HEK293 (cell line): ENCODE results near the gene HHAT.

Experiments
- ATF2 ChIP-seq: fragments of 450-650 bp; formaldehyde crosslinking; IDR thresholded peaks from 2 replicates; pipeline ENCODE4 v1.5.1; 2016; ENCODE audit warnings: missing biosample characterization, missing genetic modification characterization, low read depth
- FEZF1 ChIP-seq: fragments of 450-650 bp; formaldehyde crosslinking; IDR thresholded peaks from 2 replicates; pipeline ENCODE4 v1.5.1; 2016; ENCODE audit warnings: missing biosample characterization, missing genetic modification characterization
- HOXA7 ChIP-seq: sonication (generic); formaldehyde crosslinking; IDR thresholded peaks from 2 replicates; pipeline ENCODE4 v1.8.1; 2022; ENCODE audit warnings: missing genetic modification reagents, borderline replicate concordance
- KLF10 ChIP-seq: fragments of 450-650 bp; IDR thresholded peaks from 2 replicates; pipeline ENCODE4 v1.5.1; 2018; ENCODE audit warnings: missing biosample characterization, mild to moderate bottlenecking, missing genetic modification characterization
- KLF7 ChIP-seq: fragments of 450-650 bp; formaldehyde crosslinking; IDR thresholded peaks from 2 replicates; pipeline ENCODE4 v1.5.1; 2016; ENCODE audit warnings: missing biosample characterization, missing genetic modification characterization, borderline replicate concordance
- OSR2 ChIP-seq: fragments of 450-650 bp; formaldehyde crosslinking; IDR thresholded peaks from 2 replicates; pipeline ENCODE4 v1.5.1; 2016; ENCODE audit warnings: missing biosample characterization, missing genetic modification characterization
- PRDM6 ChIP-seq: fragments of 450-650 bp; formaldehyde crosslinking; IDR thresholded peaks from 2 replicates; pipeline ENCODE4 v1.5.1; 2017; ENCODE audit warnings: missing biosample characterization, missing genetic modification characterization
- RBAK ChIP-seq: fragments of 450-650 bp; formaldehyde crosslinking; IDR thresholded peaks from 2 replicates; pipeline ENCODE4 v1.5.1; 2016; ENCODE audit warnings: missing biosample characterization, missing genetic modification characterization
- SETDB1 ChIP-seq: IDR thresholded peaks from one replicate; pipeline ENCODE4 v1.6.1; 2017; ENCODE audit warnings: mild to moderate bottlenecking, low read length, moderate library complexity, mixed read lengths; ENCODE audit not compliant: insufficient read length
- SP2 ChIP-seq: fragments of 450-650 bp; formaldehyde crosslinking; IDR thresholded peaks from 2 replicates; pipeline ENCODE4 v1.5.1; 2016; ENCODE audit warnings: missing biosample characterization, missing genetic modification characterization
- YY2 ChIP-seq: fragments of 450-650 bp; formaldehyde crosslinking; IDR thresholded peaks from 2 replicates; pipeline ENCODE4 v1.5.1; 2016; ENCODE audit warnings: missing biosample characterization, missing genetic modification characterization
- ZBTB1 ChIP-seq: fragments of 450-650 bp; formaldehyde crosslinking; IDR thresholded peaks from 2 replicates; pipeline ENCODE4 v1.5.1; 2016; ENCODE audit warnings: missing biosample characterization, missing genetic modification characterization
- ZBTB17 ChIP-seq: fragments of 450-650 bp; formaldehyde crosslinking; IDR thresholded peaks from 2 replicates; pipeline ENCODE4 v1.5.1; 2016; ENCODE audit warnings: missing biosample characterization, missing genetic modification characterization
- ZFHX2 ChIP-seq: fragments of 450-650 bp; formaldehyde crosslinking; conservative IDR thresholded peaks from 2 replicates; pipeline ENCODE4 v1.5.1; 2016; ENCODE audit warnings: missing biosample characterization, missing genetic modification characterization
- ZIC2 ChIP-seq: fragments of 450-650 bp; formaldehyde crosslinking; IDR thresholded peaks from 2 replicates; pipeline ENCODE4 v1.5.1; 2016; ENCODE audit warnings: missing biosample characterization, missing genetic modification characterization
- ZNF114 ChIP-seq: fragments of 450-650 bp; formaldehyde crosslinking; IDR thresholded peaks from 2 replicates; pipeline ENCODE4 v1.5.0; 2017; ENCODE audit warnings: missing biosample characterization, missing genetic modification characterization
- ZNF2 ChIP-seq: fragments of 450-650 bp; formaldehyde crosslinking; IDR thresholded peaks from 2 replicates; pipeline ENCODE4 v1.5.1; 2016; ENCODE audit warnings: missing biosample characterization, missing genetic modification characterization
- ZNF211 ChIP-seq: fragments of 450-650 bp; formaldehyde crosslinking; IDR thresholded peaks from 2 replicates; pipeline ENCODE4 v1.5.1; 2016; ENCODE audit warnings: low read depth, missing biosample characterization, missing genetic modification characterization
- ZNF223 ChIP-seq: fragments of 450-650 bp; formaldehyde crosslinking; IDR thresholded peaks from 2 replicates; pipeline ENCODE4 v1.5.1; 2016; ENCODE audit warnings: missing biosample characterization, missing genetic modification characterization
- ZNF24 ChIP-seq: fragments of 450-650 bp; formaldehyde crosslinking; IDR thresholded peaks from 2 replicates; pipeline ENCODE4 v1.5.1; 2016; ENCODE audit warnings: missing biosample characterization, missing genetic modification characterization
- ZNF248 ChIP-seq: fragments of 450-650 bp; formaldehyde crosslinking; IDR thresholded peaks from 2 replicates; pipeline ENCODE4 v1.5.1; 2017; ENCODE audit warnings: missing biosample characterization, missing genetic modification characterization
- ZNF280D ChIP-seq: fragments of 450-650 bp; formaldehyde crosslinking; IDR thresholded peaks from 2 replicates; pipeline ENCODE4 v1.5.1; 2016; ENCODE audit warnings: missing biosample characterization, missing genetic modification characterization
- ZNF311 ChIP-seq: fragments of 450-650 bp; formaldehyde crosslinking; IDR thresholded peaks from 2 replicates; pipeline ENCODE4 v1.5.1; 2017; ENCODE audit warnings: missing biosample characterization, missing genetic modification characterization, borderline replicate concordance
- ZNF354C ChIP-seq: fragments of 450-650 bp; formaldehyde crosslinking; IDR thresholded peaks from 2 replicates; pipeline ENCODE4 v1.5.1; 2016; ENCODE audit warnings: missing biosample characterization, missing genetic modification characterization, low read depth, borderline replicate concordance
- ZNF449 ChIP-seq: fragments of 450-650 bp; formaldehyde crosslinking; IDR thresholded peaks from 2 replicates; pipeline ENCODE4 v1.5.1; 2017; ENCODE audit warnings: missing biosample characterization, mild to moderate bottlenecking, missing genetic modification characterization, moderate library complexity
- ZNF521 ChIP-seq: fragments of 450-650 bp; formaldehyde crosslinking; IDR thresholded peaks from 2 replicates; pipeline ENCODE4 v1.5.1; 2017; ENCODE audit warnings: missing biosample characterization, mild to moderate bottlenecking, missing genetic modification characterization
- ZNF530 ChIP-seq: fragments of 450-650 bp; formaldehyde crosslinking; IDR thresholded peaks from 2 replicates; pipeline ENCODE4 v1.5.1; 2016; ENCODE audit warnings: low read depth, missing biosample characterization, missing genetic modification characterization
- ZNF561 ChIP-seq: fragments of 450-650 bp; IDR thresholded peaks from 2 replicates; pipeline ENCODE4 v1.5.1; 2018; ENCODE audit warnings: missing biosample characterization, missing genetic modification characterization, borderline replicate concordance
- ZNF600 ChIP-seq: fragments of 450-650 bp; formaldehyde crosslinking; IDR thresholded peaks from 2 replicates; pipeline ENCODE4 v1.5.1; 2016; ENCODE audit warnings: missing biosample characterization, missing genetic modification characterization
- ZNF629 ChIP-seq: fragments of 450-650 bp; formaldehyde crosslinking; IDR thresholded peaks from 2 replicates; pipeline ENCODE4 v1.5.1; 2017; ENCODE audit warnings: missing biosample characterization, missing genetic modification characterization
- ZNF677 ChIP-seq: fragments of 450-650 bp; IDR thresholded peaks from 2 replicates; pipeline ENCODE4 v1.5.0; 2018; ENCODE audit warnings: missing biosample characterization, mild to moderate bottlenecking, missing genetic modification characterization, moderate library complexity
- ZNF707 ChIP-seq: fragments of 450-650 bp; formaldehyde crosslinking; IDR thresholded peaks from 2 replicates; pipeline ENCODE4 v1.5.1; 2016; ENCODE audit warnings: missing biosample characterization, missing genetic modification characterization
- ZNF768 ChIP-seq: fragments of 450-650 bp; formaldehyde crosslinking; IDR thresholded peaks from 2 replicates; pipeline ENCODE4 v1.5.1; 2018; ENCODE audit warnings: missing biosample characterization, mild to moderate bottlenecking, missing genetic modification characterization
- ZNF776 ChIP-seq: fragments of 450-650 bp; formaldehyde crosslinking; IDR thresholded peaks from 2 replicates; pipeline ENCODE4 v1.5.0; 2017; ENCODE audit warnings: missing biosample characterization, missing genetic modification characterization, borderline replicate concordance
- ZNF791 ChIP-seq: fragments of 450-650 bp; formaldehyde crosslinking; IDR thresholded peaks from 2 replicates; pipeline ENCODE4 v1.5.1; 2016; ENCODE audit warnings: missing biosample characterization, missing genetic modification characterization

The HHAT gene

GRCh38 chr1:210328746-210329503 is at the start of gene HHAT (continued):
- no peak for TF ChIP-seq PRDM6 (tag by site-specific recombination)
- TF ChIP-seq ZBTB17 (tag by site-specific recombination) = no peak
- no peak for TF ChIP-seq ZNF530 (tag by site-specific recombination)
- TF ChIP-seq ZNF24 (tag by site-specific recombination) = peak; percentile 46; the same call in 1 of the 2 replicates
- no peak for TF ChIP-seq ZBTB1
- TF ChIP-seq ZNF791 (tag by site-specific recombination) = no peak
- 0 out of 2 replicates have a peak, but pooled peaks have one; percentile 25 for TF ChIP-seq ZNF2 (tag by site-specific recombination)
- TF ChIP-seq SP2 = peak; percentile 90
- no peak for TF ChIP-seq HOXA7 (CRISPR knock-in tag)
- peak; percentile 51; the same call in 1 of the 2 replicates for TF ChIP-seq ZNF600 (tag by site-specific recombination)
- no peak for TF ChIP-seq ZNF521 (tag by site-specific recombination)
- TF ChIP-seq FEZF1 = no peak
- peak; percentile 32; the same call in 1 of the 2 replicates for TF ChIP-seq ZNF561
- no peak for TF ChIP-seq YY2
- no peak for TF ChIP-seq SETDB1
- TF ChIP-seq ZNF629 (tag by site-specific recombination) = peak; percentile 44
- peak; percentile 40 for TF ChIP-seq ZNF449
- TF ChIP-seq ZNF114 (tag by site-specific recombination) = no peak
- TF ChIP-seq ATF2 = no peak
- no peak for TF ChIP-seq ZNF776 (tag by site-specific recombination)
- TF ChIP-seq KLF7 = no peak
- no peak for TF ChIP-seq ZNF707
- no peak for TF ChIP-seq ZNF248 (tag by site-specific recombination)
- no peak for TF ChIP-seq RBAK (tag by site-specific recombination)
- TF ChIP-seq ZNF768 (tag by site-specific recombination) = no peak
- TF ChIP-seq ZNF280D (tag by site-specific recombination) = no peak
- TF ChIP-seq ZNF354C (tag by site-specific recombination) = no peak
- TF ChIP-seq ZIC2 (tag by site-specific recombination) = peak; percentile 38; the same call in 1 of the 2 replicates
- no peak for TF ChIP-seq ZNF311 (tag by site-specific recombination)
- TF ChIP-seq KLF10 (tag by site-specific recombination) = peak; percentile 45; the same call in 1 of the 2 replicates
- TF ChIP-seq ZNF677 (tag by site-specific recombination) = no peak
- no peak for TF ChIP-seq OSR2 (tag by site-specific recombination)
- TF ChIP-seq ZNF211 = no peak
- TF ChIP-seq ZFHX2 (tag by site-specific recombination) = peak; percentile 64
- no peak for TF ChIP-seq ZNF223 (tag by site-specific recombination)
